Prostate gland (tissue), 2 donors: ENCODE results near the gene KCNJ6.

ENCODE experiments used
- POLR2AphosphoS5 ChIP-seq: sonication (generic); formaldehyde crosslinking; IDR thresholded peaks from one replicate; pipeline ENCODE4 v1.6.1; 2017; ENCODE audit warnings: antibody characterized with exemption
- TF ChIP-seq, protein P1 (sequence below), 4 experiments: fragments of 200-600 bp in 2 of 4; fragments of 450-650 bp in 2 of 4; sonication (generic) in 2 of 4; IDR thresholded peaks; 1 replicate in 3 of 4; 2 replicates in 1 of 4; pipeline ENCODE4 v1.5.1; 2016 to 2019; ENCODE audit warnings: antibody characterized with exemption in 4 of 4, mild to moderate bottlenecking in 2 of 4, moderate library complexity in 2 of 4

DNA sequence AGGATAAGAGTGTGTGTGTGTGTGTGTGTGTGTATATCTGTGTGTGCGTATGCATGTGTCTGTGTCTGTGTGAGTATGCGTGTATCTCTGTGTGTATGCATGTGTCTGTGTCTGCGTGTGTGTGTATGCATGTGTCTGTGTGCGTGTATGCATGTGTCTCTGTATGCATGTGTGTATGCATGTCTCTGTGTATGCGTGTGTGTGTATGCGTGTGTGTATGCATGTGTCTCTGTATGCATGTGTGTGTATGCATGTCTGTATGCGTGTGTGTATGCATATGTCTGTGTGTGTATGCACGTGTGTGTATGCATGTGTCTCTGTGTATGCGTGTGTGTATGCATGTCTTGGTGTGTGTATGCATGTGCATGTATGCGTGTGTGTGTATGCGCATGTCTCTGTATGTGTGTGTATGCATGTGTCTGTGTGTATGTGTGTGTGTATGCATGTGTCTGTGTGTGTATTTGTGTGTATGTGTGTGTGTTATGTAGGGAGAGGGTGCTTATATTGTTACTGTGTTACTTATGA is 301.8 kb downstream of the KCNJ6 start:
- TF ChIP-seq, protein P1, sequence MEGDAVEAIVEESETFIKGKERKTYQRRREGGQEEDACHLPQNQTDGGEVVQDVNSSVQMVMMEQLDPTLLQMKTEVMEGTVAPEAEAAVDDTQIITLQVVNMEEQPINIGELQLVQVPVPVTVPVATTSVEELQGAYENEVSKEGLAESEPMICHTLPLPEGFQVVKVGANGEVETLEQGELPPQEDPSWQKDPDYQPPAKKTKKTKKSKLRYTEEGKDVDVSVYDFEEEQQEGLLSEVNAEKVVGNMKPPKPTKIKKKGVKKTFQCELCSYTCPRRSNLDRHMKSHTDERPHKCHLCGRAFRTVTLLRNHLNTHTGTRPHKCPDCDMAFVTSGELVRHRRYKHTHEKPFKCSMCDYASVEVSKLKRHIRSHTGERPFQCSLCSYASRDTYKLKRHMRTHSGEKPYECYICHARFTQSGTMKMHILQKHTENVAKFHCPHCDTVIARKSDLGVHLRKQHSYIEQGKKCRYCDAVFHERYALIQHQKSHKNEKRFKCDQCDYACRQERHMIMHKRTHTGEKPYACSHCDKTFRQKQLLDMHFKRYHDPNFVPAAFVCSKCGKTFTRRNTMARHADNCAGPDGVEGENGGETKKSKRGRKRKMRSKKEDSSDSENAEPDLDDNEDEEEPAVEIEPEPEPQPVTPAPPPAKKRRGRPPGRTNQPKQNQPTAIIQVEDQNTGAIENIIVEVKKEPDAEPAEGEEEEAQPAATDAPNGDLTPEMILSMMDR (IDR thresholded peaks at IDR 0.05): no peak
- TF ChIP-seq POLR2AphosphoS5: no peak
